ENCODE results near the gene TFE3.

Gene TFE3

DNA sequence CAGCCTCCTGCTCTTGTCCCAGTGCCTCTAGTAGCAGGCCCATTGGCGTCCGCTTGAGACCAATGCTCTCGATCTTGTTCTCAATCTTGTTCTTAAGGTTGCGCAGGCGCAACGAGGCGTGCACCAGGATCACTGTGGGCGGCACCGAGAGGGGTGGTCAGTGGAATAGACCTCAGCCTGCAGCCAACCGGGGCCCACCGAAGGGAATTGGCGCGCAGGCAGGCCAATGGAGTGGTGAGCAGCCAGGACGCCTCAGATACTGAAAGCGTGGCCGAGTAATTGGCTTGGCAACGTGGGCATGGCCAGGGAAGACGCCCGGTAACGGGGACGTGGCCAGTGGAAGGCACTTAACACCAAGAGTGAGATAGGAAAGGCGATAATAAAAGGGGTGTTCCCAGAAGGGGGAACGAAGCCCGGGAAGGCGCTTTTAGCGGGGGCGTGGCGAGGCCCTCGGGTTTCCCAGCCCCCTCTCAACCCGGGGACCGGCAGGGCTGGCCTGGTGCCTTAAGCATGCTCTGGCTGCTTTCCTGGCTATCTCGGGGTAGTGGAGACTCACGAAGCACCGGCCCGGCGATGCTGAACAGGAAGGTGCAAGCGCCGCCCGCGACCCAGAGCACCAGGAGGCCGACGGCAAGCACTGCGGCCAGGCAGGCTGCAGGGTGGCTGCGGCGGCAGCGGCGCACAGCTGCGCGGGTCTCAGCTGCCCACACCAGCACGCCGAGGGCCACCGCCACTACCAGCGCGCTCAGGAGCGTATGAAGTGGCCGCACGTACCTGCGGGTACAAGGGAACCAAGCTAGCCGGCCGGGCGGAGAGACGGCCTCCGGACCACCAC is 28.9 kb upstream of the TFE3 start:
- no peak overlapping the region for H3K27ac ChIP-seq (ENCODE audit: low read depth in 2 of 2, low read length in 2 of 2)
- H3K36me3 ChIP-seq (ENCODE audit: control insufficient read depth in 2 of 2, insufficient read depth in 2 of 2, low read length in 2 of 2): peaks cover 6% of the 10 kb centered on the region in 2 donors
- peaks cover 0 to 8% of the 10 kb centered on the region in 2 donors for H3K4me1 ChIP-seq (ENCODE audit: control insufficient read depth in 2 of 2, insufficient read depth in 2 of 2, low read length in 2 of 2)
- no peaks in the 10 kb centered on the region for H3K27me3 ChIP-seq (ENCODE audit: control insufficient read depth in 2 of 2, insufficient read depth in 2 of 2, low read length in 2 of 2)
- H3K9me3 ChIP-seq (ENCODE audit: control insufficient read depth in 2 of 2, low read length in 2 of 2): no peaks in the 10 kb centered on the region
- H3K9ac ChIP-seq (ENCODE audit: low read depth in 1 of 2, low read length in 2 of 2): no peak overlapping the region
- peak overlapping the region in 1 of 2 donors; percentile 27 for H3K4me3 ChIP-seq (ENCODE audit: low read length in 2 of 2)

DNA sequence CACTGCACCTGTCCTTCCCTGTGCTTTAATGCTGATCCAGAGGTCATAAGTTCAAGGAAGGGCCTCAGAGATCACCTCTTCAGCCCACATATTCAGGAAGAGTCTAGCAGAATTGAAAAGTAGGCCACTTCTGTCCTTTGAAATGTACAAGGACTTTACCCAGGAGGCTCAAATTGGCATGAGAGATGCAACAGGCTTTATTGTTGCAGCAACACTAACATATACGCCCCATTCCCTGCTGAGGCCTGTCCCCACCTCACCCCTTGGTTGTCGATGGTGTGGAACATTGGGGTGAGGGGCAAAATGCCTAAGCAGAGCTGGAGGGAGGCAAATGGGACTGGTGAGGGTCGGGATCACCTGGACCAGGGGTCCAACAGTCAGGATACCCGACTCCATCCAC is 27.8 kb upstream of the TFE3 start:
- Histone ChIP-seq H3K9ac (ENCODE audit: low read depth in 1 of 2, low read length in 2 of 2) (no peak overlapping the region), H3K4me1 (ENCODE audit: control insufficient read depth in 2 of 2, insufficient read depth in 2 of 2, low read length in 2 of 2) (peaks cover 0 to 8% of the 10 kb centered on the region in 2 donors), H3K27me3 (ENCODE audit: control insufficient read depth in 2 of 2, insufficient read depth in 2 of 2, low read length in 2 of 2) (no peaks in the 10 kb centered on the region), H3K36me3 (ENCODE audit: control insufficient read depth in 2 of 2, insufficient read depth in 2 of 2, low read length in 2 of 2) (peaks cover 0 to 6% of the 10 kb centered on the region in 2 donors), H3K27ac (ENCODE audit: low read depth in 2 of 2, low read length in 2 of 2) (no peak overlapping the region), H3K9me3 (ENCODE audit: control insufficient read depth in 2 of 2, low read length in 2 of 2) (no peaks in the 10 kb centered on the region), H3K4me3 (ENCODE audit: low read length in 2 of 2) (no peak overlapping the region)

DNA sequence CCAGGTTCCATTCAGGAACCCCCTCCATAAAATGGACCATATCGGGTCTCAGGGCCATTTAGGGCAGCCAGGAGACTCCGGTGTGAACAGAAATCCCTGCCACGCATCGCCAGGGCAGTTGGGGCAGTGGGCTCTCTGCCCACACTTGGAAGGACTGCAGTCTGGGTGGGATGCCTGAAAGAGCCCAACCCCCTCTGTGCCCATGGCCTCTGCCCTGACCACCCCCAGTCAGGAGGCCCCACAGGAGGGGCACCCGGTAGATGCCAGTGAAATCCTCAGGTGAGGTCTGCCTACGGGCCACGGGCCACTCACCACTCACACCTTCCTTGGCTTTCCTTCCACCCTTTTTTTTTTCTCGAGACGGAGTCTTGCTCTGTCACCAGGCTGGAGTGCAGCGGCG is 25.9 kb upstream of the TFE3 start:
- Histone ChIP-seq H3K9me3 (ENCODE audit: control insufficient read depth in 2 of 2, low read length in 2 of 2) (no peaks in the 10 kb centered on the region), H3K4me1 (ENCODE audit: control insufficient read depth in 2 of 2, insufficient read depth in 2 of 2, low read length in 2 of 2) (peaks cover 0 to 5% of the 10 kb centered on the region in 2 donors), H3K27ac (ENCODE audit: low read depth in 2 of 2, low read length in 2 of 2) (no peak overlapping the region), H3K9ac (ENCODE audit: low read depth in 1 of 2, low read length in 2 of 2) (no peak overlapping the region), H3K4me3 (ENCODE audit: low read length in 2 of 2) (no peak overlapping the region), H3K27me3 (ENCODE audit: control insufficient read depth in 2 of 2, insufficient read depth in 2 of 2, low read length in 2 of 2) (no peaks in the 10 kb centered on the region), H3K36me3 (ENCODE audit: control insufficient read depth in 2 of 2, insufficient read depth in 2 of 2, low read length in 2 of 2) (peaks cover 5% of the 10 kb centered on the region in 2 donors)

DNA sequence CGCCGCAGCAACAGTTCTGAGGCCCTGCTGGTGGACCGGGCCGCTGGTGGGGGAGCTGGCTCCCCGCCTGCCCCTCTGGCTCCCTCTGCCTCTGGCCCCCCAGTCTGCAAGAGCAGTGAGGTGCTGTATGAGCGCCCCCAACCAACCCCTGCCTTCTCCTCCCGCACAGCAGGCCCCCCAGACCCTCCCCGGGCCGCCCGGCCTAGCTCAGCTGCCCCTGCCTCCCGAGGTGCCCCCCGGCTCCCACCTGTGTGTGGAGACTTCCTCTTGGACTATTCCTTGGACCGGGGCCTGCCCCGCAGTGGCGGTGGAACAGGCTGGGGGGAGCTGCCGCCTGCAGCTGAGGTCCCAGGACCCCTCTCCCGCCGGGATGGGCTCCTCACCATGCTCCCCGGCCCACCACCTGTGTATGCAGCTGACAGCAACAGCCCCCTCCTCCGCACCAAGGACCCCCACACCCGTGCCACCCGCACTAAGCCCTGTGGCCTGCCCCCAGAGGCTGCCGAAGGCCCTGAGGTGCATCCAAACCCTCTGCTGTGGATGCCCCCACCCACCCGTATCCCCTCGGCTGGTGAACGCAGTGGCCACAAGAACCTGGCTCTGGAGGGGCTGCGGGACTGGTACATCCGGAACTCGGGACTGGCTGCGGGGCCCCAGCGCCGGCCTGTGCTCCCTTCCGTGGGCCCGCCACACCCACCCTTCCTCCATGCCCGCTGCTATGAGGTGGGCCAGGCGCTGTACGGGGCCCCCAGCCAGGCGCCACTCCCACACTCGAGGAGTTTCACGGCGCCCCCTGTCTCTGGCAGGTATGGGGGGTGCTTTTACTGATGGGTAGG is 24.3 kb upstream of the TFE3 start:
- Histone ChIP-seq H3K9ac (ENCODE audit: low read depth in 1 of 2, low read length in 2 of 2) (no peak overlapping the region), H3K4me3 (ENCODE audit: low read length in 2 of 2) (no peak overlapping the region), H3K27me3 (ENCODE audit: control insufficient read depth in 2 of 2, insufficient read depth in 2 of 2, low read length in 2 of 2) (no peaks in the 10 kb centered on the region), H3K9me3 (ENCODE audit: control insufficient read depth in 2 of 2, low read length in 2 of 2) (no peaks in the 10 kb centered on the region), H3K36me3 (ENCODE audit: control insufficient read depth in 2 of 2, insufficient read depth in 2 of 2, low read length in 2 of 2) (peaks cover 5 to 6% of the 10 kb centered on the region in 2 donors), H3K4me1 (ENCODE audit: control insufficient read depth in 2 of 2, insufficient read depth in 2 of 2, low read length in 2 of 2) (peaks cover 0 to 2% of the 10 kb centered on the region in 2 donors), H3K27ac (ENCODE audit: low read depth in 2 of 2, low read length in 2 of 2) (no peak overlapping the region)

DNA sequence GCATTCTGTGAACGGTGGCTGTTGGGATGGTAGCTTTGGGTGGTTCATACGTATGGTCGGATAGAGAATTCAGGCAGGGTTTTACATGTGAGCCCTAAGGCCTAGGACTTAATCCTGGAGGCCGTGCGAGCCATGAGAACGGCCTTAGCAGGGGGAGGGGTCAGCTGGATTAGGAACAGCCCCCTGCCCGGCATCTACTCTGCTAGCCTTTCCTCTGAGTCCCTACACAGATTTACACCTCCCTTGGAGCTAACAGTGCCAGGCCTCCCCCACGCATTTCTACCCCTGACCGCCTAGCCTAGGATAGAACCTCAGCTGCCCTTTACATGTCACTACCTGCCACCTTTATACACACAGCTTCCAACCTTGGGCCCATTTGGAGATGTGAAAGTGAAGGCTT is 23.5 kb upstream of the TFE3 start:
- Histone ChIP-seq H3K9me3 (ENCODE audit: control insufficient read depth in 2 of 2, low read length in 2 of 2) (no peaks in the 10 kb centered on the region), H3K36me3 (ENCODE audit: control insufficient read depth in 2 of 2, insufficient read depth in 2 of 2, low read length in 2 of 2) (peaks cover 5 to 7% of the 10 kb centered on the region in 2 donors), H3K9ac (ENCODE audit: low read depth in 1 of 2, low read length in 2 of 2) (no peak overlapping the region), H3K27ac (ENCODE audit: low read depth in 2 of 2, low read length in 2 of 2) (no peak overlapping the region), H3K4me3 (ENCODE audit: low read length in 2 of 2) (no peak overlapping the region), H3K4me1 (ENCODE audit: control insufficient read depth in 2 of 2, insufficient read depth in 2 of 2, low read length in 2 of 2) (no peaks in the 10 kb centered on the region), H3K27me3 (ENCODE audit: control insufficient read depth in 2 of 2, insufficient read depth in 2 of 2, low read length in 2 of 2) (no peaks in the 10 kb centered on the region)

DNA sequence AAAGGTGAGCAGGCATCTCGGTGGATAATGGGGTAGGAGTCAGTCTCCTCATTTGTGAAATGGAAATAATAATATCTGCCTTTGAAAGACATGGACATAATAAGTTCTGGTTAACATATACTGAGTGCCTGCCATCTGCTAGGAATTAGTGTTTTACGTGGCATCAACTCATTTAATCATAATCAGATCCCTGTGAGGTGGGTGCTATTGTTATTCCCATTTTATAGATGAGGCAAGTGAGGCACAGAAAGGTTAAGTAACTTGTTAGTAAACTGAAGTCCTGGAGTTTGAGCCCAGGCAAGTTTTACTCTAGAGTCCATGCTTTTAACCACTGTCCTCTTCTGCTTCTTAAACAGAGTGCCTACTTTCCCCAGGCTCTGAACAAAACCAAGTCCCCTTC is 23.1 kb upstream of the TFE3 start:
- Histone ChIP-seq H3K4me1 (ENCODE audit: control insufficient read depth in 2 of 2, insufficient read depth in 2 of 2, low read length in 2 of 2) (no peaks in the 10 kb centered on the region), H3K4me3 (ENCODE audit: low read length in 2 of 2) (no peak overlapping the region), H3K27ac (ENCODE audit: low read depth in 2 of 2, low read length in 2 of 2) (no peak overlapping the region), H3K9ac (ENCODE audit: low read depth in 1 of 2, low read length in 2 of 2) (no peak overlapping the region), H3K27me3 (ENCODE audit: control insufficient read depth in 2 of 2, insufficient read depth in 2 of 2, low read length in 2 of 2) (no peaks in the 10 kb centered on the region), H3K36me3 (ENCODE audit: control insufficient read depth in 2 of 2, insufficient read depth in 2 of 2, low read length in 2 of 2) (peaks cover 5 to 7% of the 10 kb centered on the region in 2 donors), H3K9me3 (ENCODE audit: control insufficient read depth in 2 of 2, low read length in 2 of 2) (no peaks in the 10 kb centered on the region)

DNA sequence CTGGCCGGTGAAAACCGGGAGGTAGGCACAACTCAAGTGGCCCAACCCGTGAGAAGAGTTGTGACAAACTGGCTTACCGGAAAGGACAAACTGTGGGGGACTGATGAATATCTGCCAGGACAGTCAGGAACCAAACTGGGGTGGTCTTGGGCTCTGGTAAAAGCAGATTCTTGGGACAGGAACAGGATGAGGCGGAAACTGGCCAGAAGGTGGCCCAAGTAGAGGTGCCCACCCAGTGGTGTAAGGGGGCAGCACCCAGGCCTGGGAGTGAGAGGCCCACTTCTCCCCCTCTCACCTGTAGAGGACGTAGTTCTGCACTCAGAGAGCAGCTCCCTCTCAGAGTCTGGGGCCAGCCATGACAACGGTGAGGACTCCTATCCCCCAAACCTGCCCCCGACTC is 21.6 kb upstream of the TFE3 start:
- Histone ChIP-seq H3K36me3 (ENCODE audit: control insufficient read depth in 2 of 2, insufficient read depth in 2 of 2, low read length in 2 of 2) (peaks cover 5 to 7% of the 10 kb centered on the region in 2 donors), H3K9ac (ENCODE audit: low read depth in 1 of 2, low read length in 2 of 2) (no peak overlapping the region), H3K4me3 (ENCODE audit: low read length in 2 of 2) (no peak overlapping the region), H3K4me1 (ENCODE audit: control insufficient read depth in 2 of 2, insufficient read depth in 2 of 2, low read length in 2 of 2) (no peaks in the 10 kb centered on the region), H3K27ac (ENCODE audit: low read depth in 2 of 2, low read length in 2 of 2) (no peak overlapping the region), H3K9me3 (ENCODE audit: control insufficient read depth in 2 of 2, low read length in 2 of 2) (no peaks in the 10 kb centered on the region), H3K27me3 (ENCODE audit: control insufficient read depth in 2 of 2, insufficient read depth in 2 of 2, low read length in 2 of 2) (no peaks in the 10 kb centered on the region)

DNA sequence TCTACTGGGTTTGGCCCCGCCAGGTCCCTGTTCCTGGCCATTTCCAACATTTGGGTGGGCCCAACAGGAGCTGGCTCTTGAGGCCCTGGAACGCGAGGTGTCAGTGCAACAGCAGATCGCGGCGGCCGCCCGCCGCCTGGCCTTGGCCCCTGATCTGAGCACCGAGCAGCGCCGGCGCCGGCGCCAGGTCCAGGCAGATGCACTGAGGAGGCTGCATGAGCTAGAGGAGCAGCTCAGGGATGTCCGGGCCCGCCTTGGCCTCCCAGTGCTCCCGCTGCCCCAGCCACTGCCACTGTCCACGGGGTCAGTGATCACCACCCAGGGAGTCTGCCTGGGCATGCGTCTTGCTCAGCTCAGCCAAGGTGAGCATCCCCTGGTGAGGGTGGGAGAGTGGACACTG is 21.1 kb upstream of the TFE3 start:
- H3K27ac ChIP-seq (ENCODE audit: low read depth in 2 of 2, low read length in 2 of 2): no peak overlapping the region
- H3K9ac ChIP-seq (ENCODE audit: low read depth in 1 of 2, low read length in 2 of 2): no peak overlapping the region
- H3K4me3 ChIP-seq (ENCODE audit: low read length in 2 of 2): no peak overlapping the region
- no peaks in the 10 kb centered on the region for H3K9me3 ChIP-seq (ENCODE audit: control insufficient read depth in 2 of 2, low read length in 2 of 2)
- H3K4me1 ChIP-seq (ENCODE audit: control insufficient read depth in 2 of 2, insufficient read depth in 2 of 2, low read length in 2 of 2): no peaks in the 10 kb centered on the region
- no peaks in the 10 kb centered on the region for H3K27me3 ChIP-seq (ENCODE audit: control insufficient read depth in 2 of 2, insufficient read depth in 2 of 2, low read length in 2 of 2)
- H3K36me3 ChIP-seq (ENCODE audit: control insufficient read depth in 2 of 2, insufficient read depth in 2 of 2, low read length in 2 of 2): peaks cover 5 to 7% of the 10 kb centered on the region in 2 donors

DNA sequence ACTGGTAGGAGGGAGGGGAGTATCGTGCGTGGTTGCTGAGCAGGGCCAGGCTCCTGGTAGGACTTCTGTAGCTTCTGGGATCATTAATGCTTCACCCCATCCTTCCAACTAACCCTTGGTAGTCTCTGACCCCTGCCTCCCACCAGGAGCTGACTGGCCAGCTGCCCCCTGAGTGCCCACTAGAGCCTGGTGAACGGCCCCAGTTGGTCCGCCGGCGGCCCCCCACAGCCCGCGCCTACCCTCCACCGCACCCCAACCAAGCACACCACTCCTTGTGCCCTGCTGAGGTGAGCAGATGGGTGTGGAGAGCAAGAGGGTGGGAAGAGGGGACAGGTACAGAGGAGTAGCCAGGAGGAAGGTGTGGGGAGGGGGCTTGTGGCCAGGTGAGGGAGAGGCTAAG is 20.6 kb upstream of the TFE3 start:
- no peaks in the 10 kb centered on the region for H3K27me3 ChIP-seq (ENCODE audit: control insufficient read depth in 2 of 2, insufficient read depth in 2 of 2, low read length in 2 of 2)
- no peak overlapping the region for H3K4me3 ChIP-seq (ENCODE audit: low read length in 2 of 2)
- no peak overlapping the region for H3K9ac ChIP-seq (ENCODE audit: low read depth in 1 of 2, low read length in 2 of 2)
- no peaks in the 10 kb centered on the region for H3K4me1 ChIP-seq (ENCODE audit: control insufficient read depth in 2 of 2, insufficient read depth in 2 of 2, low read length in 2 of 2)
- no peak overlapping the region for H3K27ac ChIP-seq (ENCODE audit: low read depth in 2 of 2, low read length in 2 of 2)
- peaks cover 5 to 7% of the 10 kb centered on the region in 2 donors for H3K36me3 ChIP-seq (ENCODE audit: control insufficient read depth in 2 of 2, insufficient read depth in 2 of 2, low read length in 2 of 2)
- H3K9me3 ChIP-seq (ENCODE audit: control insufficient read depth in 2 of 2, low read length in 2 of 2): no peaks in the 10 kb centered on the region

DNA sequence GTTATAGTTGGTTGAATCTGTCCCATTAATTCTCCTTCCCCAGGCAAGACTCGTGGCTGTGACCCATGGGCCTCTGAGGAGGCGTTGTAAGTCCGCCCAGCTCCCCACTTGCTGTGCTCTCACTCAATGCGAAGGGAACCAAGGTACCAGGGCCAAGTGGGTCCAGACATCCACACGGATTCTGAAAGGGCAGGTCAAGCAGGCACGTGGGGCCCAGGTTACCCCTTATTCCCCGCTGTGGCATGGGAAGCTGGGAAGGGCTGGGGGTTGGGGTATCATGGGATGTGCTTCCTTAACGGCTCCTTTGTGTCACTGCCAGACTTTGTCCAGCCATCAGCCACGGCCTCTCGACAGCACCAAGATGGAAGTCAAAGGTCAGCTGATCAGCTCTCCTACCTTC is 18.8 kb upstream of the TFE3 start:
- Histone ChIP-seq H3K9ac (ENCODE audit: low read depth in 1 of 2, low read length in 2 of 2) (no peak overlapping the region), H3K9me3 (ENCODE audit: control insufficient read depth in 2 of 2, low read length in 2 of 2) (no peaks in the 10 kb centered on the region), H3K4me3 (ENCODE audit: low read length in 2 of 2) (no peak overlapping the region), H3K4me1 (ENCODE audit: control insufficient read depth in 2 of 2, insufficient read depth in 2 of 2, low read length in 2 of 2) (no peaks in the 10 kb centered on the region), H3K36me3 (ENCODE audit: control insufficient read depth in 2 of 2, insufficient read depth in 2 of 2, low read length in 2 of 2) (peaks cover 5 to 7% of the 10 kb centered on the region in 2 donors), H3K27ac (ENCODE audit: low read depth in 2 of 2, low read length in 2 of 2) (no peak overlapping the region), H3K27me3 (ENCODE audit: control insufficient read depth in 2 of 2, insufficient read depth in 2 of 2, low read length in 2 of 2) (no peaks in the 10 kb centered on the region)
